Mononuclear cell (primary cell): ENCODE data around the gene SLC9A7. TPM values are rescaled to one million over a fixed set of nuclear protein-coding genes. Genes with fewer than 3 reads are reported as not detected.
"Not testable (repeated sequence)": the region's sequence is repeated elsewhere in the genome, so short reads cannot be mapped to it uniquely, and the experiment has no call there.

Source experiments
- H3K27me3 ChIP-seq: 2 replicates; pipeline ENCODE4 v1.6.0; 2011; ENCODE audit warnings: low read length, control low read depth; ENCODE audit not compliant: insufficient read depth
- H3K4me1 ChIP-seq: 2 replicates; pipeline ENCODE4 v1.5.1; 2011; ENCODE audit warnings: mild to moderate bottlenecking, low read length, control low read depth; ENCODE audit not compliant: insufficient read depth
- H3K4me3 ChIP-seq: 2 replicates; pipeline ENCODE4 v1.5.1; 2011; ENCODE audit warnings: mild to moderate bottlenecking, low read length, moderate library complexity
- H3K9me3 ChIP-seq: 2 replicates; pipeline ENCODE4 v1.5.1; 2011; ENCODE audit warnings: low read depth, mild to moderate bottlenecking, control low read depth, low read length
- total RNA-seq: library from RNA; depleted of rRNA; stranded (reverse); fragments of >200 nt; gene quantifications from one replicate; pipeline ENCODE4 v1.2.3, GENCODE V29; 2012

The SLC9A7 gene
- total RNA-seq, 1 donor = 12.5 TPM

DNA sequence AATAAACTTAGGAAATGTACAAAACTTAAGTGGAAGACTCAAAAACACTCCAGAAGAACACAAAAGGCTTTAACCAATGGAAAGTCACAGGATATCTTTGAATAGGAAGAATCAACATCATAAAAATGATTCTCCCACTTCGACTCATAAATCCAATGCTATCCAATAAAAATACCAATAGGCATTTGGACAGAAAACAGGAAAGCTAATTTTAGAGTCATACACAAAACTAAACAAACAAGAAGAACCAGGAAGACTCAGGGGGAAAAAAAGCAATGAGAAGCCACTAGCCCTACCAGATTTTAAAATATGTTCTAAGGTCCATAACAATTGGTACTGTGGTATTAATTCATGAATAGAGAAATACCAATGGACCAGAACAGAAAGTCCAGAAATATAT, 28.2 kb downstream of the SLC9A7 start:
- H3K4me3 ChIP-seq = no peak overlapping the region
- no peaks in the 10 kb centered on the region for H3K4me1 ChIP-seq
- no peaks in the 10 kb centered on the region for H3K27me3 ChIP-seq
- peaks cover 2% of the 10 kb centered on the region for H3K9me3 ChIP-seq

GRCh38 chrX:46727441-46727840, 31.5 kb downstream of the SLC9A7 start:
- Histone ChIP-seq H3K9me3 (no peaks in the 10 kb centered on the region), H3K4me1 (peaks cover 6% of the 10 kb centered on the region), H3K27me3 (no peaks in the 10 kb centered on the region), H3K4me3 (no peak overlapping the region)

- H3K4me1 ChIP-seq, H3K27me3 ChIP-seq, H3K9me3 ChIP-seq, H3K4me3 ChIP-seq: not testable (repeated sequence)
These were observed 35.4 kb downstream of the SLC9A7 start for GRCh38 chrX:46723569-46723927.

DNA sequence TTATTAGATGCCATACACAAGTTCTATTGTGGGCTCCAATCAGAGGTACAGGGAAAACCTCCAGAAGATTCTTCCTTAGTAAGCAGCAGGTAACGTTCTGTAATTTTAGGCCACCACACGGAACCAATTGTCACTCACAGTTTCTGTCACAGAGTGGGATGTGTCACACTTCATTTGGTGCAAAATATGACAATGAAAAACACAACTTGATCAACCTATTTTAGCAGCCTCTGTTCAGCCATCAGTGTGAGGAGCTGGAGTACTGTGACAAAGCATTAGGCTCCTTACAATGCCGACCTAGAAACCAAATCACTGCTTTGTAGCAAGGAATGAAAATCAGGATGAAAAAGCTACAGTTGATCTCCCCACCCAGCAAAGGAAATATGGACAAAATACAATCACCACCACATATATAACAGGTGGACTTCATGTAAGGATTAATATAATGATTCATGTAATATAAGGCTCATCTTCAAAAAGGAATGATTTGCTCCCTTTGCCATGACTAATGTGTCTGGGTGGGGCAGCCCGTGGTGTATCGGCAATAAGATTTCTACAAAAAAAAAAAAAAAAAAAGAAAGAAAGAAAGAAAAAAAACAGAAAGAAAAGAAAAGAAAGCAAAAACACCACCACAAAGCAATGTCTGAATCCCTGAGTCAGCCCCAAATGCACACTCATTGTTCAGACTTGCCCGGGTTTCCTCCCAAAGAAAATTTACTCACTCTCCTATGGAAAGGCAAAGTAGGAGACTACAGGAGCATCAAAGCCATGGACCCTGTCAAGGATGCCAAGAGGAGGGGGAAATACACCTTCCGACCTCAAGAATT, 36.0 kb downstream of the SLC9A7 start:
- Histone ChIP-seq H3K4me1 (peaks cover 6% of the 10 kb centered on the region), H3K27me3 (no peaks in the 10 kb centered on the region), H3K9me3 (no peaks in the 10 kb centered on the region), H3K4me3 (no peak overlapping the region)

DNA sequence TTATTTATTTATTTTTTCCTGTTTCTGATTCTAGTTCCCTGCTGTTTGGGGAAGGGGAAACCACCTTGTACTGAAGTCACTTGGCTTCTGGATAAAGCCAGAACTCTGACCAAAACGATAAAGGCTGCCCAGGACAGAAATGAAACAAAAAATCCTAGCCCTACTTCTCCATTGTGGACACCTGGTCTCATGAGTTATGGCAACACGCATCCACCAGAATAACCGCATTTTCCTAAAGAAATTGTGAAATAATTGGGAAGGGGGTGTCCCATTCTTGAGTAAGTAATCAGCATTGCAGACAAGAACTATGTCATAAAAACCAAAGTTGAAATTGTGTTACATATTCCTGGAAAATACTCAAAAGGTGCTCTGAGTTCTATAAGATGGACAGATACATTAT, 42.1 kb downstream of the SLC9A7 start:
- peaks cover 11% of the 10 kb centered on the region for H3K4me1 ChIP-seq
- no peak overlapping the region for H3K4me3 ChIP-seq
- H3K27me3 ChIP-seq = no peaks in the 10 kb centered on the region
- no peaks in the 10 kb centered on the region for H3K9me3 ChIP-seq

- H3K27me3 ChIP-seq = no peaks in the 10 kb centered on the region
- no peaks in the 10 kb centered on the region for H3K9me3 ChIP-seq
- no peak overlapping the region for H3K4me3 ChIP-seq
- H3K4me1 ChIP-seq = peaks cover 19% of the 10 kb centered on the region
These were observed 42.9 kb downstream of the SLC9A7 start for GRCh38 chrX:46715997-46716396.

GRCh38 chrX:46715530-46715929, 43.4 kb downstream of the SLC9A7 start:
- Histone ChIP-seq H3K9me3 (no peaks in the 10 kb centered on the region), H3K4me3 (no peak overlapping the region), H3K4me1 (peaks cover 23% of the 10 kb centered on the region), H3K27me3 (no peaks in the 10 kb centered on the region)

DNA sequence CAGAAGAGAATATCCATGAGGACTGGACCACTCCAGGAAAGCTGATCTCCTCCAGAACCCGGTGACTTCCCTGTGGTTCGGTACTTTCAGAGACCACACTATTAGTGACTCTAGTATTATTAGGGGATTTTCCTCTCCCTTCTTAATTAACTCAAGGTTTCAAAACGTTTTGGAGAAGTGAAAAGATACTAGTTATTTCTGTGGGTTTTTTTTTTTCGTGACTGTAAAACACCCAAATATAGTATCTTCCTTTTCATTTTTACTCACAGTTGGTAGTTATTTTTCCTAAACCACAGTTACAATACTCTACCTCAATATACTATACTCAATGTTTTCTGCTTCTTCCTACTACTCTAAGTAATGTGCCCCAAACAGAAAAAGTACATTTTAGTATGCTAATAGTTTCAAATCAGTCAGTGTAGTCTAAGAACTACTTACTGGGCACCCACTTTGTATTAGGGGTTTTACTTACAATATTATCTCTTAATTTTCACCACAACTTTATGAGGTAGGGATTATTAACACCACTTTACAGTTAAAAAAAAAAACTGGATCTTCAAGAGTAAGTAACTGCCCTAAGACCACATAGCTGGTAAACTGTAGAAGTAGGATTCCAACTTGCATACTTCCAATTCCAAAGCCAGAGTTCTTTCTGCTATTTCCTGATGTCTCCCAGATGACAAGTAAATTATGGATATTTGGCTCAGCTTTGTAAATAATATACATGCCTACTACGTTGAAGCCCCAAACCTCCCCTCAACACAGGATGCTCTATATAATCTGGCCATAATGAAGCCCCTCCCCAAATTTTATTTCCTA, 45.0 kb downstream of the SLC9A7 start:
- Histone ChIP-seq H3K4me3 (no peak overlapping the region), H3K9me3 (no peaks in the 10 kb centered on the region), H3K4me1 (peaks cover 30% of the 10 kb centered on the region), H3K27me3 (no peaks in the 10 kb centered on the region)

DNA sequence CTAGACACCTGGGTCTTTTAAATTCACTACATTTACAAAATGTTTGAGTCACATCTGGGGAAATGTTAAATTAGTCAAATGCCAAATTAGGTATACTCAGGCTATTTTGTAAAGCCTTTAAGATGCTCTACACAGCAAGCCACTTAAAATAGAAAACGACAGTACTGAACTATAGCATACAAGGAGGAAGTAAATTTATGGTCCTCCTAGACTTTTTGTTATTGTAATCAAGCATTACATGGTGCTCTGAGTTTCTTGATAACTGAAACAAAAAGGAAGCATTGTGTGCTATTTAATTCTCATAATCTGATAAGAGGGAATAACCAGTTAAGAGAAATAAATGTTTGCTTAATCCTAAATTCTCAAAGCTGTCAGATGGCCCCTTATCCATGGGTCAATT, 46.2 kb downstream of the SLC9A7 start:
- Histone ChIP-seq H3K27me3 (no peaks in the 10 kb centered on the region), H3K4me3 (no peak overlapping the region), H3K4me1 (peaks cover 30% of the 10 kb centered on the region), H3K9me3 (no peaks in the 10 kb centered on the region)

- no peaks in the 10 kb centered on the region for H3K9me3 ChIP-seq
- peaks cover 26% of the 10 kb centered on the region for H3K4me1 ChIP-seq
- H3K4me3 ChIP-seq = no peak overlapping the region
- no peaks in the 10 kb centered on the region for H3K27me3 ChIP-seq
These were observed 47.8 kb downstream of the SLC9A7 start for GRCh38 chrX:46710927-46711623.

GRCh38 chrX:46710425-46710824, 48.5 kb downstream of the SLC9A7 start:
- no peak overlapping the region for H3K4me3 ChIP-seq
- no peaks in the 10 kb centered on the region for H3K9me3 ChIP-seq
- H3K4me1 ChIP-seq = peaks cover 26% of the 10 kb centered on the region
- no peaks in the 10 kb centered on the region for H3K27me3 ChIP-seq

DNA sequence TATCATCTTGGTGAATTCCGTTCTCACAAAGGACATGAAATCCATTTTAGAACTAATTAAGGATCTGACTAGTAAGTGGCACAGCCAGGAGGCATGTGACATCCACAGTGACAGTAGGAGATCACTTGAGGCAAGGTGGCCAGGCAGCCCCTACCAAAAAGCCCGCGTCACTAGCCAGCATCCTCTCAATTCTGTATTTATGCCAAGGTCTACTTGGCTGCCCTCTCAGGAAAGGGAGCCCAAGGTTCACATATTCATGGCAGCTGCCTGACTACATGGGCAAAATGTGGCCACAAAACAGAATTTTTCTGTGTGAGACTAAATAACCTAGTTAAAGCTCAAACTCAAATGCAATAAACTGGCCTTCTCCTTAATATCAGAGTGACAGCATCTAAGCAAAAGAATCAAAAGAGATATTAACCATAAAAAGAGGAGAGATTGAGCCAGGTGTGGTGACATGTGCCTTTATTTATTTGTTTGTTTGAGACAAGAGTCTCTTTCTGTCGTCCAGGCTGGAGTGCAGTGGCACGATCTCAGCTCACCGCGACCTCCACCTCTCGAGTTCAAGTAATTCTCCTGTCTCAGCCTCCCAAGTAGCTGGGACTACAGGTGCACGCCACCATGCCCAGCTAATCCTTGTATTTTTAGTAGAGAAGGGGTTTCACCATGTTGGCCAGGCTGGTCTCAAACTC, 51.5 kb downstream of the SLC9A7 start:
- peaks cover 31% of the 10 kb centered on the region for H3K4me1 ChIP-seq
- H3K4me3 ChIP-seq = no peak overlapping the region

GRCh38 chrX:46704767-46705386, 54.0 kb downstream of the SLC9A7 start:
- Histone ChIP-seq H3K4me1 (peaks cover 8% of the 10 kb centered on the region), H3K9me3 (no peaks in the 10 kb centered on the region), H3K4me3 (no peak overlapping the region), H3K27me3 (no peaks in the 10 kb centered on the region)

More for the DNA sequence above, 51.5 kb downstream of the SLC9A7 start:
- H3K27me3 ChIP-seq = no peaks in the 10 kb centered on the region
- no peaks in the 10 kb centered on the region for H3K9me3 ChIP-seq

- no peaks in the 10 kb centered on the region for H3K9me3 ChIP-seq
- no peak overlapping the region for H3K4me3 ChIP-seq
- peaks cover 8% of the 10 kb centered on the region for H3K4me1 ChIP-seq
- no peaks in the 10 kb centered on the region for H3K27me3 ChIP-seq
These were observed 54.9 kb downstream of the SLC9A7 start for GRCh38 chrX:46703980-46704379.
